Tibial nerve (tissue), 4 donors: ENCODE measurements around the gene ZC3H12A.

ENCODE experiments used
- CTCF ChIP-seq, 5 experiments: fragments of 200-600 bp in 3 of 5; fragments of 450-650 bp in 2 of 5; sonication (generic) in 3 of 5; IDR thresholded peaks; one replicate each; pipeline ENCODE4 v1.5.1; 2016 to 2019; ENCODE audit warnings: antibody characterized with exemption in 5 of 5, mild to moderate bottlenecking in 3 of 5, moderate library complexity in 2 of 5
- EP300 ChIP-seq, 2 donors: sonication (generic); formaldehyde crosslinking; IDR thresholded peaks; one replicate each; pipeline ENCODE4 v1.6.1; 2017; ENCODE audit warnings: antibody characterized with exemption in 2 of 2, mild to moderate bottlenecking in 1 of 2
- POLR2A ChIP-seq, 2 donors: fragments of 450-650 bp; IDR thresholded peaks; one replicate each; pipeline ENCODE4 v1.6.1; 2017; ENCODE audit warnings: antibody characterized with exemption in 2 of 2, mild to moderate bottlenecking in 2 of 2, moderate library complexity in 2 of 2

- no peak for TF ChIP-seq EP300 (IDR thresholded peaks at IDR 0.05)
- TF ChIP-seq CTCF (IDR thresholded peaks at IDR 0.05) = no peak
- TF ChIP-seq POLR2A (IDR thresholded peaks at IDR 0.05) = no peak
Measured at GRCh38 chr1:37477946-37478345, 3.6 kb downstream of the ZC3H12A start.
